ENCODE measurements around the gene TSN.

The TSN gene

GRCh38 chr2:121748202-121748601 is 7.2 kb upstream of the TSN start:
- no peak for FAIRE-seq

- no peak for FAIRE-seq
Measured at GRCh38 chr2:121754851-121755236, 607 bp upstream of the TSN start.

DNA sequence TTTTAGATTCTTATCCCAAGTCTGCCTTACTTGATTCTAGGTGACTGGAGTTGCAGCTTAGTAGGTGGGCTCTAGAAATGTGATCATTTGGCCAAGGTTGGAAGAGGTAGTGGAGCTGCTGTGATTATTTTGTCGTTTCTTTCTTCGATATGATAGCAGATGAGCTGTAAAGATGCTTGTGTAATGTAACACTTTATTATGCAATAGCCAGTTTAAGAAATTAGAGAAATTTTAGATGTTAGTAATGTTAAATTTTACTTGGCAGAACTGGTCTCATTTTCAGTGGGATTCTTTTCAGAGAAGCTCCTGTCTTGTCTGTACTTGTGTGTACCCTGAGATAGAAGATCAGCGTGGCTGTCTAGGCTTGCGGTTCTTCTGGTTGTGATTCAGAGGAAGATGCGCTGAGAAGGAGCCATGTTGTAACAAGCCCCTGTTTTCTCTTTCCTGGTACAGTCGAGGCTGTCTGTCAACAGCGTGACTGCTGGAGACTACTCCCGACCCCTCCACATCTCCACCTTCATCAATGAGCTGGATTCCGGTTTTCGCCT is 9.3 kb downstream of the TSN start:
- FAIRE-seq: no peak

GRCh38 chr2:121766624-121767023 is 11.2 kb downstream of the TSN start:
- FAIRE-seq: no peak

GRCh38 chr2:121768143-121768755 is 12.8 kb downstream of the TSN start:
- no peak for FAIRE-seq

- FAIRE-seq: no peak
Measured at GRCh38 chr2:121771976-121772742, 16.7 kb downstream of the TSN start.

DNA sequence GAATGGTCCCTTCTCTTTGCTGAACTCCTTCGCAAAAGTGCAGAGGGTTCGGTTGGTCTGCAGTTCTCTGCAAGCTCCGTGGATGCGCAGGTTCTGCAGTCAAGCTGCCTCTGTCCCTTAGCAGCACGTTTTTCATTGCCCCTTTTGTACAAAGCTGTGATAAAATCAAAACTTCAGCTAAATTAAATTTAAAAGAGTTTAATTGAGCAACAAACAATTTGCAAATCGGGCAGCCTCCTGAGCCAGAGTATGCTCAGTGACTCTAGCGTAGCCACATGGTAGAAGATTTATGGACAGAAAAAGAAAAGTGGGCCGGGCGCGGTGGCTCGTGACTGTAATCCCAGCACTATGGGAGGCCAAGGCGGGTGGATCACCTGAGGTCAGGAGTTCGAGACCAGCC is 18.8 kb downstream of the TSN start:
- FAIRE-seq: no peak

DNA sequence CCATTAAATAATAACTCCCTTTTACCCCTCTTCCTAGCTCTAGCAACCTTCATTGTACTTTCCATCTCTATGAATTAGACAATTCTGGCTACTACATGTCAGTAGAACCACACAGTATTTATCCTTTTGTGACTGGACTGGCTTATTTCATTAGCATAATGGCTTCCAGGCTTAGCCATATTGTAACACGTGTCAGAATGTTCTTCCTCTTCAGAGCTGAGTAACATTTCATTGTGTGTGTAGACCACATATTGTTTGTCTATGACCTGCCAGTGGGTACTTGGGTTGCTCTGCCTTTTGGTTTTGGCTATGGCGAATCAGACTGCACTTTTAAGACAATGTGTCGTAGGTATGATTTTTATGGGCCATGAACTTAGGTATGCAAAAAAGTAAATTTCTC is 20.9 kb downstream of the TSN start:
- no peak for FAIRE-seq

DNA sequence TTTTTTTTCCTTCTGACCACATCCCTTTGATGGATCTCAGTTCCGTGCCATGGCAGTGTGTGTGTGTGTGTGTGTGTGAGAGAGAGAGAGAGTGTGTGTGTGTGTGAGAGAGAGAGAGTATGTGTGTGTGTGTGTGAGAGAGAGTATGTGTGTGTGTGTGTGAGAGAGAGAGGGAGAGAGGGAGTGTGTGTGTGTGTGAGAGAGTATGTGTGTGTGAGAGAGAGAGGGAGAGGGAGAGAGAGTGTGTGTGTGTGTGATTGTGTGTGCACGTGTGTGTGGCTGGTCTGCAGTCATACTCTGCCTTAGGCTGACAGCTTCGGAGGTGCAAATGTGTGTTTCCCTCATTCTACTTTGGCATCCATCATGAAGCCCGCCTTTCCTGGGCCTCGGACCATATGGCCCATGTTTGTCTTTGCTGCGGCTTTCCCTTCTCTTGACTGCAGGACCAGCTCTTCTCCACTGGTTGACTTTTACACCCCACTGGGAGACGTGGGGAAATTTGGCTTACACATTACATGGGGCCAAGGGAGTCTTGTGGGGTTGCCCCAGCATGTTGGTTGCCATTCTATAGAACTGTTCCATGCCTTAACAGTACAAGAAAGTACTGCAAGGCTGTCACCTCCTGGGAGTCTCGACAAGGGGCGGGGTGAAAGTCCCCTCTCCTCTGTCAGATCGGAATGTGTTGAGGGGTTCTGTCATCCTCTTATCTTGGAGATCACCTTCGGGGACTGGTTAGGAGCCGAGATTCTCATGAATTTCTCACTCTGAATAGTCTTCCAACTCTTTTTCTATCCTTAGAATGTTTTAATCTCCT is 21.6 kb downstream of the TSN start:
- no peak for FAIRE-seq

DNA sequence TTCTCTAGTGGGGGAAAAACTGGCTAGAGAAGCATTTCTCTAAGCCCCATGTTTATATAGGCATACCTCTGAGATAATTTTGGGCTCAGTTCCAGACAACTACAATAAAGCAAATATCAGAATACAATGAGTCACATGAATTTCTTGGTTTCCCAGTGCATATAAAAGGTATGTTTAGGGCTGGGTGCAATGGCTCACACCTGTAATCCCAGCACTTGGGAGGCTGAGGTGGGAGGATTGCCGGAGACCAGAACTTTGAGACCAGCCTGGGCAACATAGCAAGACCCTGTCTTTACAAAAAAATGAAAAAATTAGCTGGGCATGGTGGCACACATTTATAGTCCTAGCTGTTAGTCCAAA is 22.2 kb downstream of the TSN start:
- no peak for FAIRE-seq

DNA sequence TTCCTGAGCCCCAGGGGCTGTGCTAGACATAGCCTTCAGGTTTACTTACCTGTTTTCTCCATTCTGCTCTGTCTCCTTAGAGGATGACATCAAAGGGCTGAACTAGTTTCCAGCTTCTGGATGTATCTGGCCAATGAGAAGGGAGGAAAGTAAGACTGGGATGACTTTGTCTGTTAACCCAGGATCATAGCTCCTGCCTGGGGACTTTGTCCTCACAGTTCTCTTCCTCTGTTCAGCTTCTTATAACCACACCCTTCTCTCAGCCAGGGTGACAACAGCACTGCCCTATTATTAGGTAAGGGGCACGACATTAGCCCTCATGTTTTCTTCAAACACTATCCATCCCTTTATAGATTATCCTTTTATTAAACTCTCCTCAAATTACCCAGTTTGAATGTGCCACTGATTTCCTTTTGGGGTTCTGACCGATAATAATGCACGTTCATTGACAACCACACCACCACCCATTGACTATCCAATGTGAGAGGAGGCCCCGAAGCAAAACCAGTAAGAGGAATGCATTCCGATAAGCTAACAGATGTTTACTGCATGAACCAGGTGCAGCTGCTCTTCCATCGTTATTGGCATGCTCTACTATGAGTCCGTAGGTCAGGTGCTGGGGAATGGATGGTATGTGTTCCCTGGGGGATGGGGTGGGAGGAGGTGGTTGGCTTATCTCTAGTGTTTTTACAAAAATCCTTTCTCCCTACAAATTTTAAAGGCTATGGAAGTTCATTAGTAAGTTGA is 23.5 kb downstream of the TSN start:
- no peak for FAIRE-seq

GRCh38 chr2:121783180-121783579 is 27.7 kb downstream of the TSN start:
- FAIRE-seq: no peak

- no peak for FAIRE-seq
Measured at GRCh38 chr2:121788685-121789084, 33.2 kb downstream of the TSN start.

DNA sequence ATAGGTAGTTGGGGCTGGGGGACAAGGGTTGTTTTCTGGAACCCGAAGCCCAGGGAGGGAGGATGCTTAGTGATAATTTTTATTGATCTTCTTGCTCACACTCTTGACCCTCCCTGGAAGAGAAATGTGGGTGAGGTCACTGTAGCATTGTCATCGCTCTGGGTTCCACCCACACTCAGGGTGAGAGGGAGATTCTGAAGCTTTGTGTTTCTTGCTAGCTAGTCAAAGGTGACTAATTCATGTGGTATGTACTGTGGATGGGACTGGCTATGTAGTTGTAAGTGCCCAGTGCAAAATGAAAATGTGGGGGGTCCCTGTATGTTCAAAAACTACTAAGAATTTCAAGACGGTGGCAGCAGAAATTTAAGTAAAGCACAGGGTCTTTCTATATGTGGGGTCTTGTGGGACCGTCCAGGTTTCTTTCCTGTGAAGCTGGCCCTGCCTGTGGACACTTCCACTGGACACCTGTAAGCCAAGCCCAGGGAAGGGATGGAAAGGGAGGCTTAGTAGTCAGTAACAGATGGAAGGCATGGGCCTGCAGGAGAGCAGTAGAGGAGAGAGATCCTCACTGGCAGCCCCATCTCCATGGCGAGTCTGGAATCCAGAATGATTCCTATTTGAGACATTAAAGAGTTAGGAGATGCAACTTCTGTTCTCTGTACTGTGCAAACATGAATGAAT is 35.0 kb downstream of the TSN start:
- no peak for FAIRE-seq

- no peak for FAIRE-seq
Measured at GRCh38 chr2:121791290-121791689, 35.8 kb downstream of the TSN start.

DNA sequence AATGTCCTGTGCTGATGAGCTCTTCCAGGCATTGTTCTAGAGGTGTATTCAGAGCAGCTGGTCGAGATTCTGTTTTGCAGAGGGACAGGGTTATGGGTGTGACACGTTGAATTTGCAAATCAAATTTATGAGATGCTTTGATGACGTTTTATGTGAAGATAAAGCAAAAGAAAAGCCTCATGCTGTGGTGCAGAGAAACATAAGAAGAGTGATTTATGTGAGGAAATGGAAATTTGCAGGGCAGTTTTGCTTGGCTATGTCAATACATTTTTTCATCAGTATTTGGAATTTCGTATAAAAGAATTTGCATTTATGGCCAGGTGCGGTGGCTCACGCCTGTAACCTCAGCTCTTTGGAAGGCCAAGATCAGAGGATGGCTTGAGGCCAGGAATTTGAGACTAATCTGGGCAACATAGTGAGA is 36.4 kb downstream of the TSN start:
- no peak for FAIRE-seq

- FAIRE-seq: no peak
Measured at GRCh38 chr2:121793816-121794215, 38.4 kb downstream of the TSN start.

DNA sequence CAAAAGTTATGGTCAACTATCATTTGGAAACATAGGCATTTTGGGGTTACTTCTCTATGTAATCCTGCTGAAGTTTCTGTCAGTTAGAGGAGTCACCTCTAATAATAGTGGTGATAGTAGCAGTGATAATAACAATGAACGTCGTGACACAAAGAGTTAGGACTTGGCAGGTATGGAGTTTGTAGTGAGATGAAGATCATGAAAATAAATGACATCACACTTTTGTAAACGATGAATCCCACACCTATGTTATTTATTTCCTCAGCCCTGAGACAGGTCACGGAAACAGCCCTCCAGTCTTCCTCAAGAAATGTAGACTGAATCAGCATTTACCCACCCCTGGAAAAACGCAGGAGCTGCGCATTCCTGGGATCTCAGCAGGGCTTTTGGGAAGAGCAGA is 38.8 kb downstream of the TSN start:
- FAIRE-seq: no peak

DNA sequence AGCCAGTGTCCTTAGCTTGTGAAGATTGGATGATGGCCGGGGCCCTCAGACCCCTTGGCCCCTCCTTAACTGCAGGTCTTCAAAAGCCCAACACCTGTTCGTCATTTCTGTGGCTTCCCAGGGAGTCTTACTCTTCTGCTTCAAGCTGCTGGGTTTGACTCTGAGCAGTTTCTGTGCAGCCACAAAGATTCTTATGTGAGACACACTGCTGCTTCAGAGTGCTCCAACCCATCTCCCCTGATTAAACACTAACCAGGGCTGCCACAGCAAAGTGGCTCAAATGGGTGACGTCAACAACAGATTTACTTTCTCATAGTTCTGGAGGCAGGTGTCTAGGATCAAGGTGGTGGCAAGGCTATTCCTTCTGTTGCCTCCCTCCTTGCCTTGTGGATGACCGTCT is 40.8 kb downstream of the TSN start:
- no peak for FAIRE-seq

- FAIRE-seq: no peak
Measured at GRCh38 chr2:121798617-121799016, 43.2 kb downstream of the TSN start.

DNA sequence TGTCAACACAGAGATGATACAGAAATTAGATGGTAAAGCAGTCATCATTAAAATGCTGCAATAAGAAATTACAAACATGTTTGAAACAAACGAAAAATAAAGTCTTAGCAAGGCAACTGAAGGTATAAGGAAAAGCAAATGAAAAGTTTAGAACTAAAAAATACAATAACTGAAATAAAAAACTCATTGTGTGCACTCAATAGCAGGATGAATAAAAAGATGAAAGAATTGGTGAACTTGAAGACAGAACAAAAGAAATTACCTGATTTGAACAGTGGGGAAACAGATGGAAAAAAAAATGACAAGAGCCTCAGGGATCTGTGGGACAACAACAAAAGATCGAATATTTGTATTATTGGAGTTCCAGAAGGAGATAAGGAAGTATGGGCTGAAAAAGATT is 46.5 kb downstream of the TSN start:
- no peak for FAIRE-seq

GRCh38 chr2:121803503-121803902 is 48.1 kb downstream of the TSN start:
- no peak for FAIRE-seq

All from G401.6 (cell line).